Right ventricle myocardium superior (tissue), 1 donor: ENCODE data around the gene DHX40. TPM values are rescaled to one million over a fixed set of nuclear protein-coding genes. Genes with fewer than 3 reads are reported as not detected.
A peak's percentile ranks its signal among the peaks of the same experiment; 100 is the strongest.

ENCODE experiments used
- ATAC-seq: fragments of 200-7000 bp; cut with Tn5 transposase; one replicate; pipeline ENCODE4 v1.9.1; 2020; ENCODE audit warnings: mild to moderate bottlenecking; ENCODE audit not compliant: poor library complexity
- DNase-seq: peaks from one replicate; pipeline ENCODE4 v3.0.0-alpha.2; 2020
- intact Hi-C: fragments of 100-400 bp; cut with DNase I; formaldehyde crosslinking; loops from one replicate; pipeline ENCODE4 v1.11.2; 2022
- total RNA-seq: library from RNA; stranded (reverse); fragmentation: NEBNext Ultra II Directional; extraction: Animal tissue kit (Norgen Biotek cat#: 25700); gene quantifications from one replicate; pipeline ENCODE4 v1.2.1, GENCODE V29; 2021
- donor health status: DM: no; HTN: yes; CAD: no; lungs with severe emphysema.

DHX40 gene
- total RNA-seq, 1 donor from 2014 or later, result 18.1 TPM

GRCh38 chr17:59621771-59622170, 56.4 kb downstream of the DHX40 start:
- DNase-seq (no peak), ATAC-seq (no peak)
- intact Hi-C loops, result no loop called here

DNA sequence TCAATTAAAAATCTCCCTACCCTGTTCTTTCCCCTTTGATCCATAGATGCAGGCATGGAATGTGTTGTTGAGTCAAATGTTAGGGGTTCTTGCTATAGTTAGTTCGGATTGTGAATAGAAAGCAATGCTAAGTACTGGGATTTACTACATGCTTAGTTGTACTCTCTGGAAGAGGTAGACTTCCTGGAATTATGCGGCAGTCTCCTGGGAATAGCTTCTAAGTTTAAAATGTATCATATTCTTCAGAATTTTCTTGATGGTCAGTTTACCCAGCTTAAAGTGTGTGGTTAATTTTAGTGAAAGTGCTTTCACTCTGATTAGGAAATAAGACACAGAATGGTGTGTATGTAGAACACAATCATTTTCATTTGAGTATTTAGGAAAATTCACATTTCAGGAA, 57.7 kb downstream of the DHX40 start:
- no peak for DNase-seq
- intact Hi-C loops, result no loop called here
- ATAC-seq, result no peak

DNA sequence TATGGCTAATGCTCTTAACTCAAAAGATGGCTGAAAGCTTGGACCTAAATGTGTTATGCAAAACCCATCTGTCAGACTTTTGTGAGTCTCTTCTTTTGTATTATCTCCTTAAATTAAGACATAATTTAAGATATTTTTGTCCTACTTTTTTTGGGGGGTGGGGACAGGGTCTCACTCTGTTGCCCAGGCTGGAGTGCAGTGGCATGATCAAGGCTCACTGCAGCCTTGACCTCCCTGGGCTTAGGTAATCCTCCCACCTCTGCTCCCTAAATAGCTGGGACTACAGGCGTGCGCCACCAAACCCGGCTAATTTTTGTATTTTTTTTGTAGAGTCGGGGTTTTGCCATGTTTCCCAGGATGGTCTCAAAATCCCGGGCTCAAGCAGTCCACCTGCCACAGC, 61.3 kb downstream of the DHX40 start:
- DNase-seq (no peak), ATAC-seq (no peak)
- intact Hi-C loops, result no loop called here

DNA sequence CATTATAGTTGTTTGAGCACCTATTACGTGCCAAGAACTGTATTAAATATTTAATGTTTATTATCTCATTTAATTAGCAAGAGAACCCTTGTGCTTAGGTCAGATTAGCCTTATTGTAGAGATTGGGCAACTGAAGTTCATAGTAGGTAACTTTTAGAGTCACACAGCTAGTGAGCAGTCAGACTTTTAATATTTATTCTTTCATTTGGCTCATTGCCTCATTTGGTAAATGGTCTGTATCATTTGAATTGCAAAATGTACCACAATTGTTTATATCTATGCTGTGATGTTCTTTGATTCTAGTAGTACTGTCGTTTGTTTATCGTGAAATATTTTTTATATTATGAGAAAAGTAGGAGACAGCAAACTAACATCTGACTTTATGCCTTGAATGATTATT, 61.9 kb downstream of the DHX40 start:
- intact Hi-C loops, result no loop called here
- ATAC-seq, result no peak
- no peak for DNase-seq

DNA sequence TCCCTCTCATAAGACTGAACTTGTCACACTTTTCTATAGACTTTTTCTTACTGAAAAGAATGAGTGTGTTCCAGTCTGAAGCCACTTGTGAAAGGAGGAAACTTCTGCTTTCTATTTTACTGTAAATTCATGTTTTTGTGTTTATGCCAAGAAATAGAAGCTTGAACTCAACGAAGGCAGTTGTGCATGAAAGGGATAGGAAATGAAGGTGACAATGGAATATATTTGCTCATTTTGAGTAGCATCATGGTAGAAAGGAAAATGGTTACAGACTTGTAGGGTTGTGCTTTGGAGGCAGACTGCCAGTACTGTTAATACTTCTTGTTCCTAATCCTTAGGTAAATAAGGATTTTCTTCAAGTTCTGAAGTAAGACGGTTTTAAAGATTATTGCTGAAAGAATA, 62.4 kb downstream of the DHX40 start:
- DNase-seq, result no peak
- ATAC-seq, result peak; percentile 9
- intact Hi-C loops, result no loop called here

DNA sequence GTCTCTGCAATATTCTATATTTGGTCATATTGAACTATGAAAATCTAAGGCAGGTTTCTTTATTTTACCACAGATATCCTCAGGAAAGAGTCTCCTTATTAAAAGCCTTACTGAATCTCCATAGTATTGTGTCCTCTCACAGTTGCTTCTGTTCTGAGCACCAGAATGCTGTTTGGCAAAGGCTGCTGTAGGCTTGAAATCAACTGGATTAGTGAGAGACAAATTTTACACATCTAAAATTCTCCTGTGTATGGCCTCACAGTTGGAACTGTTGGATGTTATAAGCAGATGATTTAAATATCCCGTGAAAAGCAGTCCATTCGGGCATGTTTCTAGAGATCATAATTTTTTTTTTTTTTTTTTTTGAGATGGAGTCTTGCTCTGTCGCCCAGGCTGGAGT, 63.8 kb downstream of the DHX40 start:
- intact Hi-C loops, result no loop called here
- ATAC-seq, result no peak
- DNase-seq, result no peak

- no peak for DNase-seq
- intact Hi-C loops, result no loop called here
These were observed 65.9 kb downstream of the DHX40 start for GRCh38 chr17:59631276-59631675.

GRCh38 chr17:59632398-59632797, 67.0 kb downstream of the DHX40 start:
- intact Hi-C loops, result no loop called here
- no peak for DNase-seq
- ATAC-seq, result no peak

More at GRCh38 chr17:59631276-59631675, 65.9 kb downstream of the DHX40 start:
- no peak for ATAC-seq

- DNase-seq, result no peak
- no peak for ATAC-seq
- intact Hi-C loops, result no loop called here
These were observed 68.4 kb downstream of the DHX40 start for GRCh38 chr17:59633658-59634359.

- intact Hi-C loops, result no loop called here
- peak; percentile 39 for ATAC-seq
- no peak for DNase-seq
These were observed 69.5 kb downstream of the DHX40 start for GRCh38 chr17:59634632-59635541.

DNA sequence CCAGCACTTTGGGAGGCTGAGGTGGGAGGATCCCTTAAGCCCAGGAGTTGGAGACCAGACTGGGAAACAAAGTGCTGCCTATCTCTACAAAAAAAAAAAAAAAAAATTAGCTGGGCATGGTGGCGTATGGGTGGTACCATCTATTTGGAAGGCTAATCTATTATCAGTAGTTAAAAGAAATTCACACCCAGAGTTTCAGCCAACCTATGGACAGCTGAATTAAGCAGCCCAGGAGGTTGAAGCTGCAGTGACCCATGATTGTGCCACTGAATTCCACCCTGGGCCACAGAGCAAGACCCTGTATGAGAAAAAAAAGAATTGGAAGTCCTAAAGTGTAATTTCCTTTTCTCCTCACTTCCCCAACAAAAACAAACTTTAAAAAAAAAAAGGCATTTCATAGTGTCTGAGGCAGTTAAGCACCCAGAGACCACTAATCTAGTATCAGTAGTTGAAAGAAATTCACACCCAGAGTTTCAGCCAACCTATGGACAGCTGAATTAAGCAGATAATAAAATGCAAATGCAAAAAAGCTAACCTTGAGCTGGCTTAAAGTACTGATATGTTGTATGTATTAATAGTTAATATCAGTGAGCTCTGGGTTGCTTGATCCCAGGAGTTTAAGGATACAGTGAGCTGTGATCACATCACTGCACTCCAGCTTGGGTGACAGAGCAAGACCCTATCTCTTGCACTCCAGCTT, 72.4 kb downstream of the DHX40 start:
- intact Hi-C loops, result no loop called here
- ATAC-seq (no peak), DNase-seq (no peak)

DNA sequence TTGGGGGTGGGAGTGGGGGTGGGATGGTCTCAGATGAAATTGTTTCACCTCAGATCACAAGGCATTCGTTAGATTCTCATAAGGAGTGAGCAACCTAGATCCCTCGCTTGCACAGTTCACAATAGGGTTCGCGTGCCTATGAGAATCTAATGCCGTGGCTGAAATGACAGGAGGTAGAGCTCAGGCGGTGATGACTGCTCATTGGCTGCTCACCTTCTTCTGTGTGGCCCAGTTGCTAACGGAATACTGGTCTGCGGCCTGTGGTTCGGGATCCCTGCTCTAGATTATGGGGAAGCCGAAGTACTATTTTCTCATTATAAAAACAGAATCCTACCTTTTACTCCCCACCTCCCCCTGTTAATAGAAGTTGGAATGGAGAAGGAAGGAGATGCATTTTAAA, 73.1 kb downstream of the DHX40 start:
- DNase-seq, result no peak
- ATAC-seq, result peak; percentile 23
- intact Hi-C loops, result no loop called here

DNA sequence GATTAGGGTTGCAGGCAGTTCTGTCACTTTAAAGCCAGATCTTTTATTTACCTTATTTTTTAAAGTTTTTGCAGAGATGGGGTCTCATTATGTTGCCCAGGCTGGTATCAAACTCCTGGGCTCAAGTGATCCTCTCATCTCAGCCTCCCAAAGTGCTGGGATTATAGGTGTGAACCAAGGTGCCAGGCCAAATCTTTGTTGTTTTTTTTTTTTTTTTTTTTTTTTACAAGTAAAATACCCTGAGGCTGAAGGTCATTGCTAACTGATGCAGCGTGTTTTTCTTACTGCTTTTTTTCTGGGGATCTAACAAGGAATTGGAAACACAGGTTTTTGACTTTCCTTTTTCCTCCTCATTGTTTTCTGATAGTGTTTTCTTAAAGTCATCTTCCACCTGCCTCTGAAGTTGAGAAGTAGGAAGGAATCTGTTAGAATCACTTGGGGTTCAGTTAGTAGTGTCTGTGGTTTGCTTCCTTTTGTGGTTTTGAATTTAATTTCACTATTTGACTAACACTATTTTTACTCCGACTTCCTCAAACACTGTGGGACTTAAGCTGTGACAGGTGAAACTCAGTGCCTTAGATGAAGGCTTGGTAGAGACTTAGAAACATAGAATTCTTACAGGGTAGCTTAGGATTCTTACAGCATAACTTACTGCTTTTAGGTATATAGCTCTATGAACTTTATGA, 76.5 kb downstream of the DHX40 start:
- intact Hi-C loops, result no loop called here
- no peak for ATAC-seq
- DNase-seq, result no peak

- ATAC-seq, result no peak
These were observed 77.2 kb downstream of the DHX40 start for GRCh38 chr17:59642565-59642964.

DNA sequence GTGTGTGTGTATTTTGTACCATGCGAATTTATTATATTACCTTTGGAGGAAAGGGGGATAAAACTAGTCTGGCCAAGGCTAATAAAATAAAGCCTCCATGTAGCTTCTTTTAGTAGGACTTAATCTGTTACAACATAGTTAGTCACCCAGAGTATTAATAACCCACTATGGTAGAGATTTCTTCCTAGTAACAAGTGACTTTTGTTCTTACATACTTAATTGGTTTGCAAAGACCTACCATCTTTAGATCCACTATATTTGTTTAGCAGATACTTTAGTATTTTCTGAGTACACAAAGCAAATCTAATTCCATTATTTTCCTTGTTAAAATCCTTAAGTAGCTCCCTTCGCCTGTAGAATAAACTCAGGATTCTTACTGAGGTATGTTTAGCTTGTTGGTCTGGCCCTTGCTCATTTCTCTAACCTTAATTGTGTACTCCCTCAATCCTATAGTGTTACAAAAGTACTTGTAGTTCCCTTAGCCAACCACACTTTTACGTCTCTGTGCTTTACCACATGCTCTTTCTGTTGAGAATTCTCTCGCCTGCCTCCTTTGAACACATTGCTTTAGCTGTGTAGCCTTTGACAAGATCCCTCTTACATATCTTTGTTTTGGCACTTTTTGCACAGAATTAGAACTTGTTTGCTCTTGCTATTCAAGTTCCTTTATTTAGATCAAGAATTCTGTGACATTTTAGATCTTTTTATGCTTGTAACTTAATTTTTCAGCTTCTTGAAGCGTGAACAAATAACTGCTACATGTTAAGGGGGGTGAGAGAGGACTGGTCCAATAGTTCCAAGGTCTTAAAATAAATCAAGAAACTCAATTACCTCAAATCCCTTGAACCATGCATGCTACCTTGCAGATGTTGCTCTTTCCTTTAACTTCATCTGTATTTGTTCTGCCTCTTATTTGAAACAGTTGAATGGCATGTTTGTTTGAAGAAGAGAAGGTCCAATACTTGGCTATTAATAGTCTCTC, 78.0 kb downstream of the DHX40 start:
- DNase-seq, result no peak
- intact Hi-C loops, result no loop called here
- ATAC-seq, result peak; percentile 36

More at GRCh38 chr17:59642565-59642964, 77.2 kb downstream of the DHX40 start:
- no peak for DNase-seq
- intact Hi-C loops, result no loop called here

DNA sequence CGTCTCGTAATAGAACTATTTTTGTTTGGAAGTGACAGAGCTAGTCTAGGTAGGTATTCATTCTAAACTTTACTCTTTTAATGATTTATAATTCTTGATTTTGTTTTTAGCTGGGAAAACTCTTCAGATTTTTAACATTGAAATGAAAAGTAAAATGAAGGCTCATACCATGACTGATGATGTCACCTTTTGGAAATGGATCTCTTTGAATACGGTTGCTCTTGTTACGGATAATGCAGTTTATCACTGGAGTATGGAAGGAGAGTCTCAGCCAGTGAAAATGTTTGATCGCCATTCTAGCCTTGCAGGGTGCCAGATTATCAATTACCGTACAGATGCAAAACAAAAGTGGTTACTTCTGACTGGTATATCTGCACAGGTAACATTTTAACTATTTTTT, 81.9 kb downstream of the DHX40 start:
- intact Hi-C loops, result no loop called here
- ATAC-seq (no peak), DNase-seq (no peak)

DNA sequence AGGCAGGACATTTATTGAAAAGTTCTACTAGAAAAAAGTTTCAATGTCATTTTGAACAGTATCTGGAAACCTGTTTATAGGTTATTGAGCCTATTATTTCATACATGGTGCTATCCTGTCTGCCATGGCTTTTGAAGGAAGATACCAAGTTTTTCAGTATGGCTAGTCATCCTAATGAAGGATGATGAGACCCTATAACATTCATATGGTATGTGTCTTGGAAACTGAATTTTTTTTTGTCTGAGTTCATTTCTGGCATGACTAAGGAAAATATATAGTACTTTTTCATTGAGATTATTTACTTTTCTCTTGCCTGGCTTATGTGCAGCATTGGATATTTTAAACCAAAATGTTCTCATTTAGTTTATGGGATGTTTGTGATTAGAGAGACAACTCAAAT, 84.5 kb downstream of the DHX40 start:
- ATAC-seq, result no peak
- no peak for DNase-seq
- intact Hi-C loops, result no loop called here

- DNase-seq (no peak), ATAC-seq (no peak)
- intact Hi-C loops, result no loop called here
These were observed 85.2 kb downstream of the DHX40 start for GRCh38 chr17:59650642-59651041.
